ENCODE data around the gene ZNF407.

The ZNF407 gene

DNA sequence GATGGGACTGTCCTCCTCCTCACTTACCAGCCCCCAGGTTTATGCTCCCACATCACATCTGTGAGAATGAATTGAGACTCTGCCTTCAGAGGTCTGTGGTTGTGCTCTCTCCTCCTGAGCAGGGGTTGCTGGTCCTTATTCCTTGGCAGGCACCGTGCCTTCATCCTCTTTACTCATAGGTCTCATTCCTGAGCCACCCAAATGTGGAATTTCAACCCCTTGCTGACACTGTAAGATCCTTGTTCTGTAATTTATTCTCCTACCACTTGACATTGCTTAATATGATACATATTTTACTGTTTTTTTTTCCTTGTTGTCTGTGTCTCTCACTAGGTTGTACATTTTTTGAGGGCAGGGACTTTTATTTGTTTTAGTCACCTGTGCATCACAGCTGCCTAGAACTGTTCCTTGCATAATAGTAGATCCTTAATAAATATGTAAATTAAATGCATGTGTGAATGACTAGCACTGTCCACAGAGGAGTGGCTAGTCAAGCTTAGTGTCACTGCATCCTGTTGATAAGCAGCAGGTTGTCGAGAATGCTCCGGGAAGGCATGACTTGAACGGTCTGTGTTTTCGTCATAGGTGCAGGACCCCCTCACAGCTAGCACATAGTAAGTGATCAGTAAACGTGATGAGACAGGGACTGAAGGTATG, 180.6 kb downstream of the ZNF407 start:
- Histone ChIP-seq H3K27ac (ENCODE audit: low read depth, low read length) (no peak overlapping the region), H3K4me1 (ENCODE audit: control insufficient read depth, low read length) (no peaks in the 10 kb centered on the region), H3K36me3 (ENCODE audit: control insufficient read depth, low read length) (no peaks in the 10 kb centered on the region; the same call in 1 of the 2 replicates), H3K27me3 (ENCODE audit: control insufficient read depth, low read length) (no peaks in the 10 kb centered on the region), H3K79me2 (ENCODE audit: control insufficient read depth, low read length) (no peaks in the 10 kb centered on the region), H3K9me3 (ENCODE audit: control insufficient read depth, insufficient read depth, low read length) (no peaks in the 10 kb centered on the region), H3F3A (ENCODE audit: control insufficient read depth, insufficient read depth) (no peaks in the 10 kb centered on the region; the same call in 1 of the 2 replicates), H3K9me2 (replicated peaks; ENCODE audit: control insufficient read depth, low read length) (no peaks in the 10 kb centered on the region), H3K4me2 (ENCODE audit: low read length) (no peak overlapping the region), H3K4me3 (ENCODE audit: low read length) (no peak overlapping the region), H4K20me1 (ENCODE audit: control insufficient read depth, insufficient read depth, low read depth, low read length) (no peaks in the 10 kb centered on the region)
- no peak for TF ChIP-seq EZH2phosphoT487 (IDR thresholded peaks at IDR 0.05; ENCODE audit: borderline replicate concordance, low read length)
- TF ChIP-seq, protein P1, sequence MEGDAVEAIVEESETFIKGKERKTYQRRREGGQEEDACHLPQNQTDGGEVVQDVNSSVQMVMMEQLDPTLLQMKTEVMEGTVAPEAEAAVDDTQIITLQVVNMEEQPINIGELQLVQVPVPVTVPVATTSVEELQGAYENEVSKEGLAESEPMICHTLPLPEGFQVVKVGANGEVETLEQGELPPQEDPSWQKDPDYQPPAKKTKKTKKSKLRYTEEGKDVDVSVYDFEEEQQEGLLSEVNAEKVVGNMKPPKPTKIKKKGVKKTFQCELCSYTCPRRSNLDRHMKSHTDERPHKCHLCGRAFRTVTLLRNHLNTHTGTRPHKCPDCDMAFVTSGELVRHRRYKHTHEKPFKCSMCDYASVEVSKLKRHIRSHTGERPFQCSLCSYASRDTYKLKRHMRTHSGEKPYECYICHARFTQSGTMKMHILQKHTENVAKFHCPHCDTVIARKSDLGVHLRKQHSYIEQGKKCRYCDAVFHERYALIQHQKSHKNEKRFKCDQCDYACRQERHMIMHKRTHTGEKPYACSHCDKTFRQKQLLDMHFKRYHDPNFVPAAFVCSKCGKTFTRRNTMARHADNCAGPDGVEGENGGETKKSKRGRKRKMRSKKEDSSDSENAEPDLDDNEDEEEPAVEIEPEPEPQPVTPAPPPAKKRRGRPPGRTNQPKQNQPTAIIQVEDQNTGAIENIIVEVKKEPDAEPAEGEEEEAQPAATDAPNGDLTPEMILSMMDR (IDR thresholded peaks at IDR 0.05; ENCODE audit: low read depth, low read length, poor library complexity, severe bottlenecking): no peak

DNA sequence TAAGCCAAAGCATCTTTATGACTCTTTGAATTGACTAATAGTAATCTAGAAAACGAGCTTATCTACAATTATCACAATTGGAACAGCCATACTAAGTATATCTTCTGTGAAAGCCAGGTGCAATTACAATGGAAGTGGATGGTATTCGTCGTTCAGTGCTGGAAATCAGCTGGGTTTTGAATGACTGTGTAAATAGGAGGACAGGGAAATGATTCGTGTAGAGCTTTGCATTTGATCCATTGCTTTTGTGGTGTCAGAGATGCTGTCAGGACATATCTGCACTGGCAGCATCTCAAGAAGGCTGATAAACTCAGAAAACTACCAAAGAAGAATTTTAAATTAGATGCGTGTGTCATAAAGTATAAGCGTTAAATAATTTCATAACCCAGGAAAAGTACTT, 187.1 kb downstream of the ZNF407 start:
- Histone ChIP-seq H3K27ac (ENCODE audit: low read depth, low read length) (no peak overlapping the region), H3K9me3 (ENCODE audit: control insufficient read depth, insufficient read depth, low read length) (no peaks in the 10 kb centered on the region), H3F3A (ENCODE audit: control insufficient read depth, insufficient read depth) (no peaks in the 10 kb centered on the region; the same call in 1 of the 2 replicates), H4K20me1 (ENCODE audit: control insufficient read depth, insufficient read depth, low read depth, low read length) (no peaks in the 10 kb centered on the region), H3K4me2 (ENCODE audit: low read length) (no peak overlapping the region), H3K27me3 (ENCODE audit: control insufficient read depth, low read length) (no peaks in the 10 kb centered on the region), H3K79me2 (ENCODE audit: control insufficient read depth, low read length) (no peaks in the 10 kb centered on the region), H3K4me1 (ENCODE audit: control insufficient read depth, low read length) (no peaks in the 10 kb centered on the region), H3K9me2 (replicated peaks; ENCODE audit: control insufficient read depth, low read length) (no peaks in the 10 kb centered on the region), H3K36me3 (ENCODE audit: control insufficient read depth, low read length) (no peaks in the 10 kb centered on the region; the same call in none of the 2 replicates), H3K4me3 (ENCODE audit: low read length) (no peak overlapping the region)
- TF ChIP-seq, protein P1 (IDR thresholded peaks at IDR 0.05; ENCODE audit: low read depth, low read length, poor library complexity, severe bottlenecking): no peak
- TF ChIP-seq EZH2phosphoT487 (IDR thresholded peaks at IDR 0.05; ENCODE audit: borderline replicate concordance, low read length): no peak

DNA sequence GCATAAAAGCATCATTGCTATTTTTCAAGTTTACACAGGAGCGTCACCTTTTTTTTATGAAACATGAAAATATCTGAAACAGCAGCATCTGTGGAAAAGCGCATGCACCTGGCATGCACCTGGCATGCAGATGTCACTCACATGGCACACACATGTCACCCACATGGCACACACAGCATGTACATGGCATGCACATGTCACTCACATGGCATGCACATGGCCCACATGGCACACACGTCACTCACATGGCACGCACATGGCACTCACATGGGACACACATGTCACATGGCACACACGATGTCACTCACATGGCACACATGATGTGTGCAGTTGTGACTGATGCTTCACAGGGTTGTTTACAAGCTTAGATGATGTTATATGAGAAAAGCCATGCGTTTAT, 188.0 kb downstream of the ZNF407 start:
- no peak overlapping the region for H3K27ac ChIP-seq (ENCODE audit: low read depth, low read length)
- H3K9me3 ChIP-seq (ENCODE audit: control insufficient read depth, insufficient read depth, low read length): no peaks in the 10 kb centered on the region
- H3K36me3 ChIP-seq (ENCODE audit: control insufficient read depth, low read length): no peaks in the 10 kb centered on the region; the same call in none of the 2 replicates
- no peaks in the 10 kb centered on the region for H4K20me1 ChIP-seq (ENCODE audit: control insufficient read depth, insufficient read depth, low read depth, low read length)
- no peaks in the 10 kb centered on the region for H3F3A ChIP-seq (ENCODE audit: control insufficient read depth, insufficient read depth)
- TF ChIP-seq, protein P1 (IDR thresholded peaks at IDR 0.05; ENCODE audit: low read depth, low read length, poor library complexity, severe bottlenecking): no peak
- no peak for TF ChIP-seq EZH2phosphoT487 (IDR thresholded peaks at IDR 0.05; ENCODE audit: borderline replicate concordance, low read length)
- peaks cover 3% of the 10 kb centered on the region for H3K4me1 ChIP-seq (ENCODE audit: control insufficient read depth, low read length)
- no peaks in the 10 kb centered on the region for H3K79me2 ChIP-seq (ENCODE audit: control insufficient read depth, low read length)
- H3K4me2 ChIP-seq (ENCODE audit: low read length): no peak overlapping the region
- H3K9me2 ChIP-seq (replicated peaks; ENCODE audit: control insufficient read depth, low read length): no peaks in the 10 kb centered on the region
- no peaks in the 10 kb centered on the region for H3K27me3 ChIP-seq (ENCODE audit: control insufficient read depth, low read length)
- no peak overlapping the region for H3K4me3 ChIP-seq (ENCODE audit: low read length)
